HUES64 (cell line): ENCODE data around the gene PTGS1.
"Not testable (repeated sequence)": the region's sequence is repeated elsewhere in the genome, so short reads cannot be mapped to it uniquely, and the experiment has no call there.

ENCODE experiments used
- H3K27ac ChIP-seq: 2 replicates; pipeline ENCODE4 v1.7.0; 2013; ENCODE audit warnings: low read depth, low read length, inconsistent platforms
- H3K27me3 ChIP-seq: 2 replicates; pipeline ENCODE4 v1.6.1; 2013; ENCODE audit warnings: mild to moderate bottlenecking, low read length; ENCODE audit not compliant: insufficient read depth
- H3K36me3 ChIP-seq: 2 replicates; pipeline ENCODE4 v1.6.1; 2013; ENCODE audit warnings: mild to moderate bottlenecking, low read length; ENCODE audit not compliant: insufficient read depth
- H3K4me1 ChIP-seq: 2 replicates; pipeline ENCODE4 v1.6.1; 2013; ENCODE audit warnings: mild to moderate bottlenecking, low read length, moderate library complexity; ENCODE audit not compliant: insufficient read depth
- H3K4me3 ChIP-seq: 2 replicates; pipeline ENCODE4 v1.5.1; 2013; ENCODE audit warnings: mild to moderate bottlenecking, low read length, moderate library complexity
- H3K9ac ChIP-seq: 2 replicates; pipeline ENCODE4 v1.6.1; 2013; ENCODE audit warnings: mild to moderate bottlenecking, low read depth, low read length
- H3K9me3 ChIP-seq: 2 replicates; pipeline ENCODE4 v1.6.1; 2013; ENCODE audit warnings: low read depth, low read length; ENCODE audit not compliant: insufficient read depth
- WGBS: fragments of 150-250, 120-280 bp; methylation state at CpG from one replicate; pipeline ENCODE4 v1.1.7; 2013; ENCODE audit warnings: missing lambda C conversion rate; 5-methylcytosine and 5-hydroxymethylcytosine counted together

Gene PTGS1

DNA sequence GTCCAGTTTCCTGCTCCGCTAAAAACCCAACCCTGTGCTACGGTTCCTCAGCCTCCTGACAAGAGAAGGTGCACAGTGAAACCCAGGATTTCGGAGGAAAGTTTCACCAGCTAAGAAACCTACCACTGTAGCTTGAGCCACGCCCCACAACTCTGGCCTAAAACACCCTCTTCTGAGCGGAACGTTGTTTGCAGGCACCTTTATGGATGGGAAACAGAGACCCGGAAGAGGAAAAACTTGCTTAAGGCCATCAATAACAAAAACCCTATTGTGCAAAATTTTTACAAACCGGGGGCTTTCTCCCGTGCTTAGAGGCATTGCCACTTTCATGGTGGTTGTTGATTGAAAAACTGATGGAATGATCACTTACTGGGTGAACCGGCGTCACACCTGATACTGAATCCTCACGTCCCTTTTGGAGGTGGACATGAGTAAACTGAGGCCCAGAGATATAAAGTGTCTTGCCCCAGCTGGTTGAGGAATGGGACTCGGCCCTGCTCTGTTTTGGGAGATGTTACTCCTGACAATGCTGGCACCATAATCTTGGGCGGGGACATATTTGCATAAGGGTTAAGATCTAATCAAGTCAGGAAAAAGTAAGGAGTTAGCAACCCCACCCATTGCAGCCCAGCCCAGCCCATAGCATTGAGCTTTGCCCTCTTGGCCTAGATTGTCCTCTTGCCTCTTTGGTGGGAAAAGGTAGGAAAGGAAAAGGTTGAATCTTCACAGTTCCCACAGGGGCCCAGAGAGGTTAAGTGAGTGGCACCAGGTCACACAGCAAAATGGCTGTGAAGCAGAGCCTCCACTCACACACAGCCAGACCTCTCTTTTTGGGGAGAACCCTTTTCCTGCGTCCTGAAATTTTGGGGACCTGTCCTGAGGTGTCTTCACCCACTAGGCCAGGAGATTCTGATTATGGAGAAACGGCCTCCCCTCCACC is 23.2 kb upstream of the PTGS1 start:
- H3K9me3 ChIP-seq, result no peaks in the 10 kb centered on the region
- H3K4me1 ChIP-seq, result peaks cover 3% of the 10 kb centered on the region
- H3K36me3 ChIP-seq, result no peaks in the 10 kb centered on the region
- WGBS, result 40% methylated on average over 16 of the region's 16 CpGs
- H3K27ac ChIP-seq, result no peak overlapping the region
- H3K27me3 ChIP-seq, result peaks cover 40% of the 10 kb centered on the region
- peak overlapping the region; percentile 65 for H3K9ac ChIP-seq
- peak overlapping the region; percentile 72 for H3K4me3 ChIP-seq

DNA sequence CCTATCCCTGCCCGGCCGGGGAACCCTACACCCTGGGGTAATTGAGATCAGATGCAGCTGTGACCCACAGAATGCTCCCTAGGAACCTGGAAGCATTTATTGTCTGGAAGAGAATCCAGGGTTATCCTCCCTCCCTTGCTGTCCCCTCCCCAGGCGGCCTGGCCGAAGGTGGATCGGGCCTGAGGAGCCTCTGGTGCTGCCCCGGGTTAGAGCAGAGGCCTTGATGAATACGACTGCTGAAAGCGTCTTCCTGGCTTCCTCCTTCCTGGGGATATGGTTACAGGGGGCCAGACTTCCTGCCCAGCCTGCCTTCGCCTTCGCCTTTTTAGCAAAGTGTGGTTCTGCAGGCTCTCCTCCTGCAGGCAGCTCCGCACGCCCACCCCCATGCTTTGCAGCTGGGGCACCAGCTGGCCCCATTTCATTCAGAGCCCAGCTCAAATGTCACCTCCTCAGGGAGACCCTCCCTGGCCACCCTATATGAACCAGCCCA is 22.5 kb upstream of the PTGS1 start:
- H3K36me3 ChIP-seq, result no peaks in the 10 kb centered on the region
- WGBS, result 74% methylated on average over 12 of the region's 12 CpGs
- no peaks in the 10 kb centered on the region for H3K9me3 ChIP-seq
- H3K4me1 ChIP-seq, result no peaks in the 10 kb centered on the region
- H3K4me3 ChIP-seq, result no peak overlapping the region
- H3K27me3 ChIP-seq, result peaks cover 40% of the 10 kb centered on the region
- H3K9ac ChIP-seq, result no peak overlapping the region
- H3K27ac ChIP-seq, result no peak overlapping the region

DNA sequence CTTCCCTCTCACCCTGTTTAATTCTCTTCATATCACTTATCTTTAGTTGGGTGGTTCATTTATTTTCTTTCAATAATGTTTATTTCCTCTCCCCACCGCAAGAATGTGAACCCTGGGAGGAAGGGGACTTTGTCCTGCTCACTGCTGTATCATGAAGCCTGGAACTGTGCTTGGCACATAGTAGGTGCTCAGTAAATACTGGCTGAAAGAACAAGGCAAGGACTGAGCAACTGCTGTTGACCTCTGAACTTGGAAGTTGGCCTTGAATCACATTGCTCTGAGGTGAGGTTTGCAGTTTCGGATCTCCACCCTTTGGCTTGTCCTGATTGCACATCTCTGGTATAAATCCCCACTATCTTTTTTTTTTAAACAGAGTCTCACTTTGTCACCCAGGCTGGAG is 22.0 kb upstream of the PTGS1 start:
- H3K9me3 ChIP-seq, result no peaks in the 10 kb centered on the region
- H3K27ac ChIP-seq, result no peak overlapping the region
- H3K9ac ChIP-seq, result no peak overlapping the region
- H3K27me3 ChIP-seq, result peaks cover 40% of the 10 kb centered on the region
- 90% methylated on average over 2 of the region's 2 CpGs for WGBS
- no peaks in the 10 kb centered on the region for H3K36me3 ChIP-seq
- no peak overlapping the region for H3K4me3 ChIP-seq
- no peaks in the 10 kb centered on the region for H3K4me1 ChIP-seq

DNA sequence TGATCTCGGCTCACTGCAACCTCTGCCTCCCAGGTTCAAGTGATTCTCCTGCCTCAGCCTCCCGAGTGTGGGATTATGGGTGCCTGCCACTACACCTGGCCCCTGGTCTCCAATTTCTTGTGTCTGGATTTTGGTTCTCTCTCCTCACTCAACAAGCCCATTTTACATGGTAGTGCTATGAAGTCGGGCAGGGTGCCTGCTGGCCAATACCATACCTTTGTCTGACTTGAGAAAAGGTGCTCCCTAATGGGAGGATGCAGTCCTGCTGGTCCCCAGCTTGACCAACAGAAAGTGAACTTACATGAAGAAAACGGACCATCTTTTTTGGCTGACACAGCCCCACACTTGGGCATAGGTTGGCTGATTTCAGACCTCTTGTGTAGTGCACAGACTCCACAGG is 21.6 kb upstream of the PTGS1 start:
- Histone ChIP-seq H3K27me3 (peaks cover 40% of the 10 kb centered on the region), H3K9me3 (no peaks in the 10 kb centered on the region), H3K4me1 (no peaks in the 10 kb centered on the region), H3K9ac (no peak overlapping the region), H3K36me3 (no peaks in the 10 kb centered on the region), H3K4me3 (no peak overlapping the region), H3K27ac (no peak overlapping the region)
- 89% methylated on average over 4 of the region's 4 CpGs for WGBS

DNA sequence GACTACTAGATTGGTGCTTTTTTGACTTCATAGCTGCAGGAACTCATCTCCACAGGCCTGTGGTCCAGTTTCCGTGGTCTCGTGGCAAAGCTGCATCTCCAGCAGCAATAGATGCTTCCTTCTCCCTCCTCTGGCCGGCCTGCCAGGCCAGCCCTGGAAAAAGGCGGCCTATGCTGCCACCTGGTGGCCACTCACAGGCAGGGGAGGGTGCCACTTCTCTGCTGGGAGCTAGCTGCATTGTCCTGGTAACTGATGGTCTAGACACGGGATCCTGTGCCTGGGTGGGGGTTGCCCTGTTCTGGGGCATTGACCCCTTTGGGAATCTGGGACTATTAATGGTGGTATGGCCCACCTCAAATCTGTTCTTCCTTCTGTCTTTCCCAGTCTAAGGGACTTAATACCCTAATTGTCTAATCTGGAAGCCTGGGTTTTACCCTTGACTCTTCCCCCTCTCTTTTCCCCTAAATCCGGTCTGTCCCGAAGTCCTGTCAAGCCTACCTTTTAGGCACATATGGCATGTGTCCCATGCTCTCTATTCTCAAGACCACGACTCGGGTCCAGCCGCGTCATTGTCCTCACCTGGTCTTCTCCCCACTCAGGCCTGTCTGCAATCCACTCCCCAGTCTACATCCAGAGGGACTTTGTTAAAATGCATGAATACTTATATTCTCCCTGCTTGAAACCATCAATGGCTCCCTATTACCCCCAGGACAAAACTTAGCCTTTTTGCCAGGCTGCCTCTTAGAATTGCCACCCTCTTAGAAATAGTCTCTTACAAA is 20.1 kb upstream of the PTGS1 start:
- peaks cover 33% of the 10 kb centered on the region for H3K27me3 ChIP-seq
- H3K4me3 ChIP-seq, result no peak overlapping the region
- 53% methylated on average over 11 of the region's 11 CpGs for WGBS
- no peaks in the 10 kb centered on the region for H3K4me1 ChIP-seq
- H3K27ac ChIP-seq, result no peak overlapping the region
- no peak overlapping the region for H3K9ac ChIP-seq
- H3K36me3 ChIP-seq, result no peaks in the 10 kb centered on the region
- H3K9me3 ChIP-seq, result no peaks in the 10 kb centered on the region

DNA sequence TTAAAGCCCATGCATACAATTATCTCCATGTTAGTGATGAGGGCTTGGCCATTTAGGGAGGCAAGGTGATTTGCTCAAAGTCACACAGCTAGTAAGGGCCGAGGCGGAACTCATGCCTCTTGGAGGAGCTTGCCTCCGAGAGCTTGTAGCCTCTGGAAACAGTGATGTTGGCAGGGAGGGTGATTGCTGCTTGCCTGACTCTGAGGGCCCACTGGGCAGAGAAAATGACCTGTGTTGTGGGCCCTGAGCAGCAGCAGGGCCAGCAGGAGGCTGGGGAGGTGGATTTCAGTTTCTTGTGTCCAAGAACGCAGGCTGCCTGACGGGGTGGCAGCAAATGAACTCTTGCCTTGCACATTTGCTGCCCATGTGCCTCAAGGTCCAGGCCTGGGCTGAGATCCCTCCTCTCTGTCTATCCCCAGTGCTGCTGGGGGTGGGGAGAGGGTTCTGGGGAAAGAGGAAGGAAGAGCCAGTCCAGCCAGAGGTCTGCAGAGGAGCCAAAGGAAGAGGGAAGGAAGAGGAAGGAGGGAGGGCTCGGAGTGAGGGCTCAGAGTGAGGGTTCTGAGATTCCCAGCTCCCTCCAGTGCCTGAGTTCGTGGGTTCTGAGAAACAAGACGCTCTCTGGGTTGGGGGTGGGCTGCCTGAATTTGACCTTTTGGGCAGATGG is 16.2 kb upstream of the PTGS1 start:
- Histone ChIP-seq H3K9me3 (no peaks in the 10 kb centered on the region), H3K27me3 (0 out of 2 replicates have a peak, but pooled peaks cover 6% of the 10 kb centered on the region), H3K9ac (no peak overlapping the region), H3K27ac (no peak overlapping the region), H3K36me3 (no peaks in the 10 kb centered on the region), H3K4me1 (no peaks in the 10 kb centered on the region), H3K4me3 (no peak overlapping the region)
- WGBS, result 88% methylated on average over 8 of the region's 8 CpGs

DNA sequence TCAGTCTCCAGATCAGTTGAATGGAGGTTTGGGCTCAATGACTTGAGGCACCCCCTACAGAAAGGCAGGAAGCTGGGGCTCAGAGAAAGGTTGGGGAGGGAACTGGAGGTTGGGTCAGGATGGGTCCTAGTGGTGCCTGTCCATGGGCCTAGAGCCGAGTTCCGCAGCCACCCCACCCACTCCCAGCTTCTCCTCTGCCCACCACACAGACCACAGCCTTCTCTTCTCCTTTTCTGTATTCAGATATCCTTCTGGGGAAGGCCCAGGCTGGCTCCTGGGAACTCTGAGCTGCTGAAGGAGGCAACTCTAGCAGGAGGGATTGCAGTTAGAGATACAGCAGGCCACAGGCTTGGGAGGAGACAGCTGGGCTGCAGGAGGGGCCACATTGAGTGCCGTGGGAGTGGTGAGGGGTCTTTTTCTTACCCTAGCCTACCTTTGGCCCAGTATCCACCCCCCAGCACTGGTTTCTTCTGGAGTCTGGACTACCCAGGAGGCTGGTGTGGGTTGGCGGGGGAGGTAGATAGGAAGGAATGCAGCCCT is 15.4 kb upstream of the PTGS1 start:
- Histone ChIP-seq H3K27ac (no peak overlapping the region), H3K27me3 (no peaks in the 10 kb centered on the region), H3K36me3 (no peaks in the 10 kb centered on the region), H3K9ac (no peak overlapping the region), H3K4me3 (no peak overlapping the region), H3K4me1 (no peaks in the 10 kb centered on the region), H3K9me3 (no peaks in the 10 kb centered on the region)
- 94% methylated on average over 3 of the region's 4 CpGs for WGBS

DNA sequence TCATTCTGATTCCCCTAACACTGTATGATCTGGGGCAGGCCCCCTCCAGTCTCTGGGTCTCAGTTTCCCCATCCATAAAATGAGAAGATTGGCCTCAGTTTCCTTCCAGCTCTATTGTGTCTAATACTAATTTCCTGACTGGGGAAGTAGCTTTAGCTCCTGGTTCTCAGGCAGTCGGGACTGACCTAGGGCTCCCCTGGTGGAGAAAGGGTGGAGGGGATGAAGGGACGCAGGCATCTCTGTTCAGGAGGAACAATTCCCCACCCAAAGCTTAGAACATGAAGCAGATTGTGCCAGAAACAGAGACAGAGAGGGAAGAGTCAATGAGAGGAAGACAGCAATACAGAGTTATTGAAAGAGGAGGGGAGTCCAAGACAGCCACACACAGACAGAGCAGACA is 14.2 kb upstream of the PTGS1 start:
- no peaks in the 10 kb centered on the region for H3K9me3 ChIP-seq
- no peaks in the 10 kb centered on the region for H3K4me1 ChIP-seq
- no peak overlapping the region for H3K4me3 ChIP-seq
- H3K36me3 ChIP-seq, result no peaks in the 10 kb centered on the region
- H3K27ac ChIP-seq, result no peak overlapping the region
- no peak overlapping the region for H3K9ac ChIP-seq
- H3K27me3 ChIP-seq, result no peaks in the 10 kb centered on the region
- WGBS, result 15% methylated on average over 2 of the region's 2 CpGs

DNA sequence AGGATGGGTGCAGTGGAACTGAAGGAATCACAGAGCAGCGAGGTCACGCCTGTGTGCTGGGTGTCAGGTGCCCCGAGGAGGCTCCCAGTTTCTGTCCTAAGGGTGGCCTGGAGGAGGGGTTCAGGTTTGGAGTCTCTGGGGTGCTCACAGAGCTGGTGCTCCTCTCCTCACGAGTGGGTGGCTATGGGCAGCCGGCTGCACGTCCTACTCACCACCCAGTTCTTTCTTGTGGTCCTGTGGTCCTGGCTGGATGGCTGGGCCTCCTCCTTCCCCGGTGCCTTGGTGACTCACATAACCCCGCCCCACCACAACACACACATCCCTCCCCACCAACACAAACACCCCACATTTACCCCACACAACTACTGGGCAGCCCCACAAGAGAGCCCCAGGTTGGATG is 9.9 kb upstream of the PTGS1 start:
- WGBS, result 87% methylated on average over 8 of the region's 8 CpGs
- no peaks in the 10 kb centered on the region for H3K4me1 ChIP-seq
- H3K4me3 ChIP-seq, result no peak overlapping the region
- no peaks in the 10 kb centered on the region for H3K27me3 ChIP-seq
- H3K27ac ChIP-seq, result no peak overlapping the region
- H3K9ac ChIP-seq, result no peak overlapping the region
- no peaks in the 10 kb centered on the region for H3K36me3 ChIP-seq
- H3K9me3 ChIP-seq, result no peaks in the 10 kb centered on the region

DNA sequence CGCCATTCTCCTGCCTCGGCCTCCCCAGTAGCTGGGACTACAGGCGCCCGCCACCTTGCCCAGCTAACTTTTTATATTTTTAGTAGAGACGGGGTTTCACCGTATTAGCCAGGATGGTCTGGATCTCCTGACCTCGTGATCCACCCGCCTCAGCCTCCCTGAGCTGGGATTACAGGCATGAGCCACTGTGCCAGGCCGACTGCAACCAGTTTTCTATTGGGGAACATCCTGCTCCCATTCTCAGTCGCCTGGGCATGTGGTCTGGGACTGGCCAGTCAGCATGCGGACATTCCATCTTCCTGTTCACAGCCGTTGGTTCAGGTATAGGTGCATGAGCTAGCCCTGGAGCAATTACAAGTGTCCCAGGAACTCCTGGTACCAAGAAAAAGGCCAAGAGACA is 7.7 kb upstream of the PTGS1 start:
- H3K4me1 ChIP-seq, H3K9me3 ChIP-seq, H3K27me3 ChIP-seq, H3K4me3 ChIP-seq, H3K36me3 ChIP-seq, H3K9ac ChIP-seq, H3K27ac ChIP-seq: not testable (repeated sequence)
- WGBS, result 94% methylated on average over 12 of the region's 12 CpGs
